HG03469 (cell line): Measurements from ENCODE around the gene SLC17A7.
"Not testable (repeated sequence)": the region's sequence is repeated elsewhere in the genome, so short reads cannot be mapped to it uniquely, and the experiment has no call there.

Experiments
- ATAC-seq: cut with Tn5 transposase; IDR thresholded peaks from one replicate; pipeline ENCODE4 v1.9.1; 2021; ENCODE audit warnings: mild to moderate bottlenecking, moderate library complexity, moderate number of reproducible peaks; ENCODE audit not compliant: unreplicated experiment

SLC17A7 gene

DNA sequence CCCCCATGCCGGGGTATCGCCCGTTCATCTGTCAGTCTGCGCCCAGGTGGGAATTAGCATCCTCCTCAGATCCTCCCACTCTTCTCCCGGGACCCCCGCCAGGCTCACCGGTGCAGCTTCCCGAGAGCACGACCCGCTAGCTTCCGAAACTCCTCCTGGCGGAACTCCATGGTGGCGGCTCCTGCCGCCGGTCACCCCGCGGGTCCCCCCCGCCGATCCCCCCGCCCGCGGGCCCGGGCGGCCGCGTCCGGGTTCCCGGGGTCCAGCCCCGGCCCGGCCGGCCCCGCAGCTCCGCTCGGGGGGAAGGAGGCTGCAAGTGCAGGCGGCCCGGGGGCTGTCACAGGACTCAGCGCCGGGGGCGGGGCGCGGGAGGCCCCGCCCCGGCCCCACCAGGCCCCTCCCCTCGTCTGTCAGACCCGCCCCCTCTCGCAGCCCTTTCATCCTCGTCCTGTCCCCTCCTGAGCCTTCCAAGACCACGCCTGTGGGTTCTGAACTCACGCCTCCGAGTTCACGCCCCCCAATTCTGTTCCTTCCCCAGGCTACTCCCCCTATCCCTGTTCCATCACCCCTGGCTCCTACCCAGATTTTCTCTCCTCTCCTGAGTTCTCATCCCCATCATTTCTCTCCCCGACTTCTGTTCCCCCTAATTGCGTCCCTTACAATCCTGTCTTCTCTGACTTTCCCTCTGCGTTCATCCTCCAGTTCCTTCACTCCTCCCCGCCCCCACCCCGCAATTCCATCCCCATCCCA, at the start of gene SLC17A7:
SLC17A7 (minus strand) TSS at position 318 of the 750 bp plus-strand sequence; CDS start at position 170, 148 bp downstream.
- ATAC-seq, result no peak

DNA sequence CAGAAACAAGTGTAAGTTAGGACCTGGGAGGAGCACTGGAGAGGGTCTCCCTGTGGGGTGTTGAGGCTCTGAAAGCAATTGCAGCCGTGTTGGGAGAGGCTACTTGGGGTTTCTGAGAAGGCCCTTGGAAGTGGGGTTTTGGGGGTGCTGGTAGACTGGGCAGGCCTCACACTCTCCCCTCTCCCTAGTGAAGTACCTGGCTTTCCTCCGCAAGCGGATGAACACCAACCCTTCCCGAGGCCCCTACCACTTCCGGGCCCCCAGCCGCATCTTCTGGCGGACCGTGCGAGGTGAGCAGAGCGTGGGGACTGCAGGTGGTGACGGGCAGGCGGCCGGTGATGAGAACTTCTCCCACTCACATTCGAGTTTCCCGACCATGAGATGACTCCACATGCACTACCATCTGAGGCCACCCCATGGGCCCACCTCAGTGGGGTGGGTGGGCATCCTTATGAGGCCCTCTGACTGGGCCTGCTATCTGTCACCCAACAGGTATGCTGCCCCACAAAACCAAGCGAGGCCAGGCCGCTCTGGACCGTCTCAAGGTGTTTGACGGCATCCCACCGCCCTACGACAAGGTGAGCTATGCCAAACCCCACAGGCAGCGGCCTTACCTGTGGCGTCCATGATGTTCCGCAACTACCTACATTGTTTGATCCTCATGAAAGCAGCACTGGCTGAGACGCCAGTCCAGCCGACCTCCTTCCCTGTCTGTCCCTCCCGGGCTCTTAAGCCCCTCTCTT, 49.1 kb upstream of the SLC17A7 start:
- ATAC-seq, result no peak

DNA sequence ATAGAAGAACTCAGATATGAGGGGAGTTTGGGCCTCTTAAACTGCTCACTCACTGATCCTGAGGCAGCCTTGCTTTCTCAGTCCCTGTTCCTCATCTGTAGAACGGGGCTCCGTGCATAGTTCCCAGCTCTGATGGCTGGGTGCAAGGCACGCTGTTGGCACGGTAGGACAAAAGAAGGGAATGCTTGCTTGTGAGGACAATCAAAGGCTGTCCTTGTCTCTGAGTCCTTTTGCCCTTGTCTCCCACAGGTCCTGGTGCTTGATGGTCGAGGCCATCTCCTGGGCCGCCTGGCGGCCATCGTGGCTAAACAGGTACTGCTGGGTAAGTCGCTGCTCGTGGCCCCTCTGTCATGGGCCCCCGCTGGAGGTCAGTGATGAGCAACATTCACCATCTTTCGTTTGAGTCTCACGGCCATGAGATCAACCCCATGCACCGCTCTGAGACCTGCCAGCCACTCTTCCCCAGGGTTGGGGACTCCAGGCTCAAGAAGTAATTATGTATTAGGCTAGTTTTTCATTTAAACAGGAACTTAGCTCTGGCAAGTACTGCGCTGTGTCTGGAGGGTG, 48.4 kb upstream of the SLC17A7 start:
- ATAC-seq, result no peak

DNA sequence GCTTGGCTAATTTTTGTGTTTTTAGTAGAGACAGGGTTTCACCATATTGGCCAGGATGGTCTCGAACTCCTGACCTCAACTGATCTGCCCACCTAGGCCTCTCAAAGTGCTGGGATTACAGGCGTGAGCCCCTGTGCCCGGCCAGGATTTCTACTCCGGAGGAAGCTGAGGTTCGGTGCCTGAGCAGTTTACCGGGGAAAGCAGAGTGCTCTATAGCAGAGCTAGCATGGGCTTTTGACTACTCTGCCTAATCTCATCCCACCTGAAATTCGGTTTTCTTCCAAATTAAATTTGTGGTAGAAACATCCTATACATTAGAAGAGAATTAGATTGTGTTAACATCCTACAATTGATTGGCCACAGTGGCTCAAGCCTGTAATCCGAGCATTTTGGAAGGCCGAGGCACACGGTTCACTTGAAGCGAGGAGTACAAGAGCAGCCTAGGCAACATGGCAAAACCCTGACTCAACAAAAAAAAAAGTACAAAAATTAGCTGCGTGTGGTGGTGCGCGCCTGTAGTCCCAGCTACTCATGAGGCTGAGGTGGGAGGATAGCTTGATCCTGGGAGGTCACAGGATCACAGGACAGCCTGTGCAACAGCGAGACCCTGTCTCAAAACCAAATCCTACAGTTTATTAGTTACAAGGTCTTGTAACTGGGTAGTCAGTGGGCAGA, 47.7 kb upstream of the SLC17A7 start:
- no peak for ATAC-seq

DNA sequence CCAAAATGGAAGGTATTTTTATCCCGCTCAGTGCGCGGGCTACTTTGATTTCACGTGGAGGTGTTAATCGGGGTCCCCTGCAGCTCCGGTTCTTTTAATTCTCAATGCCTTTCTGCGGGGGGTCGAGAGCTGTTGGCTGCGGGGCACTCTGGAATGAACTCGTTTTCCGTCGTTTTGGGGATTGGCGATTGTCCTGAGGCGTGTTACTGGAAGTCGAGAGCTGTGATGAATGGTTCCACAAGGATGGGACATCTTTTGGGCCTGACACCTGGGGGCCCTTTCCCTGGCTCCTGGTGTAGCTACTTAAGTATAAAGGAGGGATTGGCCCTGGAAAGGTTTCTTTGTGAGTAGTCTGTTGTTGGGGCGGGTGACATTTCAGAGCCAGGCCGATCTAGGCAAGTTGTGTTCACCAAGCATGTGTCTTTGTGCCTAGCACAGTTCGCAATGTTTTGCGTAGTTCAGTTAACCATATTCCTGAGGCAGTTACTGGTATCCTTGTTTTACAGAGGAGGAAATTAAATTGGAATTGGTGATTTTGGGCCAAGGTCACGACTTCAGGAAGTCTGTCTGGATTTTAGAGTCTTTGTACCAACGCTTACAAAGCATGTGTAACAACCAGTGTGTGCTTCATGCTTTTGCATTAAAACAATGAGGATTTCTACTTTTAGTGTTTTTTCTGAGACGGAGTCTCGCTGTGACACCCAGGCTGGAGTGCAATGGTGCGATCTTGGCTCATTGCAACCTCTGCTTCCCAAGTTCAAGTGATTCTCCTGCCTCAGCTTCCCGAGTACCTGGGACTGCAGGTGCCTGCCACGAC, 46.9 kb upstream of the SLC17A7 start:
- no peak for ATAC-seq

DNA sequence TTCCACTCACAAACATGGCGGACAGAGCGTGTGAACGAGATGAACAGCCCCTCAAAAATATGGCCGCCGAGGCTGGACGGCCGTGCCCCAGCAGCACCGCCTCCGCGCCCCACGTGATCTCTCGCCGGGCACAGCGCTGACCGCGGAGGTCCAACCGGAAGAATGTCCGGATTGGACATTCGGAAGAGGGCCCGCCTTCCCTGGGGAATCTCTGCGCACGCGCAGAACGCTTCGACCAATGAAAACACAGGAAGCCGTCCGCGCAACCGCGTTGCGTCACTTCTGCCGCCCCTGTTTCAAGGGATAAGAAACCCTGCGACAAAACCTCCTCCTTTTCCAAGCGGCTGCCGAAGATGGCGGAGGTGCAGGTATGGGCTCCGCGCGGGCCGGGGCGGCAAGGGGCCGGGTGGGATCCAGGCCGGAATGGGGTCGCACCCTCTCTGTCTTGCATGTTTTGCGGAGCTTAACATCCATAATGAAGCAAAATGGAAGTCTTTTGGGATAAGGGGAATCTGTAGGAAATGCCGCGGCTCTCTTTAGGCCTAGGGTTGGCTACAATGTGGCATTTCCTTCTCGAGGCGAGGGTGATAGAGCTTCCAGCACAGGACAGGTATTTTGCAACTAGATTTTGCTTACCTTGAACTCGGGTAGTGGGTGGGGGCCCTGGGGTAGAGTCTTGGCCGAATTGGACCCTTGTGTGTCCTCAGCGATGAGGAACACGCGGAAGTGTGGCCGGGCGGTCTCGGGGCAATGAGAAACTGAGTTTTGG, 46.1 kb upstream of the SLC17A7 start, which contains the start of gene RPL13A:
RPL13A (plus strand) TSS at position 332 of the 769 bp plus-strand sequence; CDS start at position 354, 22 bp downstream.
- ATAC-seq, result peak; percentile 66

DNA sequence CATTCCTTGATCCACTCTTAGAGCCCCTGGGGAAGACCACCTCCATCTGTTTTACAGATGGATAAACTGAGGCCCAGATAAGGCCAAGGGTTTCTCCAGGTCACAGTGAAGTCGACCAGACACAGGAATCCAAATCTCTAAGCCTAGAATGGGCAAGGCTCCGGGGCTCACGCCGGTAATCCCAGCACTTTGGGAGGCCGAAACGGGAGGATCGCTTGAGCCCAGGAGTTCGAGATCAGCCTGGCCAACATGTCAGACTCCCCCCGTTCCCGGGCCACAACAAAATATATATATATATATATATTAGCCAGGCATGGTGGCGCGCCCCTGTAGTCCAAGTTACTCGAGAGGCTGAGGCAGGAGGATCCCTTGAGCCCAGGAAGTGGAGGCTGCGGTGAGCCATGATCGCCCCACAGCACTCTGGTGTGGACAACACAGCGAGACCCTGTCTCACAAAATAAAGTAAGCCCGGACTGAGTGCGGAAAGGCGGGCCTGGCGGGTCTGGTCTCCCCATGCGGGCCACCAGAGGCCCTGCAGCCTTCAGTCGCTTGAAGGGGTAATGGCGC, 45.5 kb upstream of the SLC17A7 start:
- no peak for ATAC-seq

DNA sequence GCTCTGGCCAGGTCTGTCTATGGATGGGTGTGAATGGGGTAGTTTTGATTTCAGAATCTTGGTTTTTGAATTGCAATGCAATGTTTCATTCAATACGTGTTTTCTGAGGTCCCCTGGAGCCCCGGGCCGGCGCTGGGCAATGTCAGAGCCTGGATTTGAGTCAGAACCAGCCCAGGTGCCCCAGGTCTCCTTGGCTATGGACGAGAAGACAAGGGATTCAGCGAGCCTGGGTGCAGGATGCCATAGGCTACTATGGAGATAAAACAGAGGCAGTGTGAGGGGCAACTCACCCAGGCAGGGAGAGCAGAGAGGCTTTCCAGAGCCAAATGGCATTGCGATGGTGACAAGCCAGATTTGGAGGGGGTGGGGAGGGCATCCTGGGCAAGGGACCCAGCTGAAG, 44.9 kb upstream of the SLC17A7 start:
- no peak for ATAC-seq

DNA sequence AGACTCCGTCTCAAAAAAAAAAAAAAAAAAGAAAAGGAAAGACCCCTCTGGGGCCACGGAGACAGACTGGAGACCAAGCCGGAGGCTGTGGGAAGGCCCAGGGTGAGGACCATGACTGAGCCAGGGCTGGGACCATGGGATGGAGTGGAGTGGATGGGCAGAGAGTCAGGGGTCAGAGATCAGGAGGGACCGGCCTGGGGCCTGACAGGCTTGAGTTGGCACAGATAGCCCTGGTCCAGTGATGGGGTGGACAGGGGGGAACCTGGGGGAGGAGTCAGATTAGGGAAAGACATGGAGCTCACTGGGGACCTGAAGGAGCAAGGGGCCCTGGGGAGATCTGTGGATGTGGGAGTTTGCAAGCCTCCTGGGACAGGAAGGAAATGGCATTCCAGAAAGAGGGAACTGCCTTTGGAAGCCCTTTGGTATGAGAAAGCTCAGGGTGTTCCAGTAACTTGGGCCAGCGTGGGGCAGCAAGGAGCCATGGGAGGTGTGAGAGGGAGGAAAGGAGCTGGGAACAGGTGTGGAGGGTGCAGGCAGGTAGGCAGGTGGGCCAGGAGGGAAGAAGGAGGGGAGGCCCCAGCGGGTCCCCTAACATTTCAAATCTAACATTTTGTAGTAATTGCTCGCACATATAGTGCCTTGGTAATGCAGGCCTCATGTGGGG, 39.8 kb upstream of the SLC17A7 start:
- ATAC-seq, result no peak

DNA sequence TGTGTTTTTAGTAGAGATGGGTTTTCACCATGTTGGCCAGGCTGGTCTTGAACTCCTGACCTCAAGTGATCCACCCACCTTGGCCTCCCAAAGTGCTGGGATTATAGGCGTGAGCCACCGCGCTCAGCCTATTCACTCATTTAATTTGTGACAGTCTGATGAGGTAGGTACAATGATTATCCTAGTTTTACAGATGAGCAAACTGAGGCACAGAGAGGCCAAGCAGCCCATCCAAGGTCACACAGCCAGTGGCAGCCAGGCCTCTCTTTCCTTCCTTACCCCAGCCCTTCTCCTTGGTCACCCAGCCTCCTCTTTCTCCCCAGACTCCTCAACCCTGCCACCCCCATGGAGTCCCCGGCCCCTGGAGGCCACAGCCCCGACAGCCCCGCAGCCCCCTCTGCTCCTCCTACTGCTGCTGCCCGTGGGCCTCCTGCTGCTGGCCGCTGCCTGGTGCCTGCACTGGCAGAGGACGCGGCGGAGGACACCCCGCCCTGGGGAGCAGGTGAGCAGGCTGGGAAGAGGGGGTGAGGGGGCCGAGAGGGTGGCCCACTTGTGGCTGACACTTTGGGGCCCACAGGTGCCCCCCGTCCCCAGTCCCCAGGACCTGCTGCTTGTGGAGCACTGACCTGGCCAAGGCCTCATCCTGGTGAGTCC, 38.8 kb upstream of the SLC17A7 start:
- ATAC-seq, result no peak

DNA sequence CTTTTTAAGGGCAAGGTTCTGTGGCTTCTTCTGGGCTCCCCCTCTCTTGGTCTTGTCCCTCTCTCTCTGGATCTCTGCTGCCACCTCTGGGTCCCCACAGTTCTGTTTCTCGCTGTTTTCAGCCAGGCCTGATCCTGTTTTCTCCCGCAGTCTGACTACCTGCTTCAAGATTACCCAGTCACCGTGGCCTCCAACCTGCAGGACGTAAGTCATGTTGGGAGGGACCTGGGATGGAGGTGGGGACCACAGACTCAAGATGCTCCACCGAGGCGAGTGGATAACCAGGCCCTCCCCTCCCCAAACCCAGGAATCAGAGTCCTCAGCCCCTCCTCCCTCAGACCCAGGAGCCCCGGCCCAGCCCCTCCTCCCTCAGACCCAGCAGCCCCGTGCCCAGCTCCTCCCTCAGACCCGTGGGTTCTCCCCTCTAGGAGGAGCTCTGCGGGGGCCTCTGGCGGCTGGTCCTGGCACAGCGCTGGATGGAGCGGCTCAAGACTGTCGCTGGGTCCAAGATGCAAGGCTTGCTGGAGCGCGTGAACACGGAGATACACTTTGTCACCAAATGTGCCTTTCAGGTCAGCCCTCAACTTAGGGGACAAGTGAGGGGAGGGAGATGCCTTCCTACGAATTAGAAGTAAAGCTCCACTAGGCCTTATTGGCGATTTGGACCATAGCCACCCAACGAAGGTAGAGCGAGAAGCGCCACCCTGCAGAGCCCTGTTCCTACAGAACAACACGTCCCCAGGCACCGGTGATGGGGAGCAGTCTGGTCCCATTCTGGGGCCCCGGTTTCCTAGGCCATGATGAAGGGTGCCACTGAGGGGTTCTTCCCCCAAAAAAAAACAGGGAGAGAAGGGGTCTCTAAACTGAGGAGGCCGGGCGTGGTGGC, 34.9 kb upstream of the SLC17A7 start:
- no peak for ATAC-seq

DNA sequence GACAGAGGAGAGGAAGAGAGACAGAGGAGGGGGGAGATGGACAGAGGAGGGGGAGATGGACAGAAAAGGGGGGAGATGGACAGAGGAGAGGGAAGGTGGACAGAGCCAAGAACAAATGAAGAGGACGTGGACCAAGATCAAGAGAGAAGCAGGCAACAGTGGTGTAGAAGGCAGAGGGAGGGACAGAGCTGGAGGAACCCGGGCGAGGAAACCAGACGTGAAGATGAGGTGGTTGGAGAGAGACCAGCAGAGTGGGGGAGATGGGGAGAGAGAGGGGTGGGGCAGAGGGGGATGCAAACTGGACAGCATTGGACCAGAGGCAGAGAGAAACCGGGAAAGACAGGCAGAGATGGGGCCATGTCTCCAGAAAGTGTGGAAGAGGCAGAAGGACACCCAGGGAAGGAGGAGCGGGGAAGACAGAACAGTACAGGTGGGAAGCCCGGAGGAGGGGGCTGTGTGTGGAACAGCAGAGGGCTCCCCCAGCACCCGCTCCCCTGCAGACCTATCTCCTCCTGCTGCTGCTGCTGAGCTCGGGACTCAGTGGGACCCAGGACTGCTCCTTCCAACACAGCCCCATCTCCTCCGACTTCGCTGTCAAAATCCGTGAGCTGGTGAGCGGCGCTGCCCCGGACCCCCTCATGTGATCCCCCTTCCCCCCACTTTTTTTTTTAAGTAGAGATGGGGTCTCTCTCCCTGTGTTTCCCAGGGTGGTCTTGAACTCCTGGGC, 34.0 kb upstream of the SLC17A7 start:
- ATAC-seq, result no peak

DNA sequence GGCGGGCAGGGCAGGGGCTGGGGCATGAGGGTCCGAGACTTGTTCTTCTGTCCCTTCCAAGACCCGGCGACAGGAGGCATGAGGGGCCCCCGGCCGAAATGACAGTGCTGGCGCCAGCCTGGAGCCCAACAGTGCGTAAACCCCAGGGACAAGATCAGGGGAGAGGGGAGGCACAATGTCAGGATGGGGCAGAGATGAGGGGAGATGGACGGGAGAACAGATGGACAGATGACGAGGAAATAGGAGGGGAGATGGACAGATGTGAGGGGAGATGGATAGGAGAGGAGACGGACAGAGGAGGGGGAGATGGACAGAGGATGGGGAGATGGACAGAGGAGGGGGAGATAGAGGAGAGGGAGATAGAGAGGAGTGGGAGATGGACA, 33.2 kb upstream of the SLC17A7 start:
- no peak for ATAC-seq

DNA sequence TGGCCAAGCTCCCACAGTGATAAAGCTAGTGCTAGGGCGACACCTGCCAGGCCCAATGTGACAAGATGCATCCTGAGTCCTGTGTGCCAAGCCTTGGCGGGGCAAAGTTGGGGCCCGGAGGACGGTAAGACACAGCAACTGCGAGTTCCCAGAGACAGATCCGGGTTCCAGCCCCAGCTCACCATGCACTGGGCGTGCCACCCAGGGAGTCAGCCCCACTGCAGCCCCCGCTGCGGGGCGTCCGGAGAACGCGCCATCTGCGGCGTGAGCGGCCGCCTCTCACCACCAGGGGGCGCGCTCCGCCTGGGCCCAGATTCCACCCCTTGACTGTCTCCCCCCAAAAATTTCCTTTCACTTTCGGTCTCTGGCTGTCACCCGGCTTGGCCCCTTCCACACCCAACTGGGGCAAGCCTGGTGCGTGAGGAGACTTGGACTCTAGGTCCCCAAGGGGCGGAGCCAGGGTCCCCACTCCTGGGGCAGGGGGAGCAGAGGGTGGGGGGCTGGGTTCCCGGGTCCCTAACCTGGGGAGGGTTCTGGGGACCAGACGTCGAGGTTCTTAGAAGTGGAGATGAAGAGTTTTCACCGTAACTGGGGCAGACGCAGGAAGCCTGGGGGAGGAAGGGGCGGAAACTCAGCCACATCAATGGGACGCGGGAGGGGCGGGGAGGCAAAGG, 32.7 kb upstream of the SLC17A7 start, which contains the start of gene FLT3LG:
FLT3LG (plus strand) TSS at position 348 of the 674 bp plus-strand sequence. CDS start 425 bp downstream, outside the sequence.
- ATAC-seq, result no peak

DNA sequence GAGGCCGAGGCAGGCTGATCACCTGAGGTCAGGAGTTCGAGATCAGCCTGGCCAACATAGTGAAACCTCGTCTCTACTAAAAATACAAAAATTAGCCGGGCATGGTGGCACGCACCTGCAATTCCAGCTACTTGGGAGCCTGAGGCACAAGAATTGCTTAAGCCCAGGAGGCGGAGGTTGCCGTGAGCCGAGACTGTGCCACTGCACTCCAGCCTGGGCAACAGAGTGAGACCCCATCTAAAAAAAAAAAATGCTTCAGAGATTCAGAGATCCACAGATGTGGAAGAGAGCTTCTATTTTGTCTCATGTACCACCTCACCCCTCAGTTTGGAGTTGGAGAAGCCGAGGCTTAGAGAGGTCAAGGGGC, 32.2 kb upstream of the SLC17A7 start:
- not testable (repeated sequence) for ATAC-seq

DNA sequence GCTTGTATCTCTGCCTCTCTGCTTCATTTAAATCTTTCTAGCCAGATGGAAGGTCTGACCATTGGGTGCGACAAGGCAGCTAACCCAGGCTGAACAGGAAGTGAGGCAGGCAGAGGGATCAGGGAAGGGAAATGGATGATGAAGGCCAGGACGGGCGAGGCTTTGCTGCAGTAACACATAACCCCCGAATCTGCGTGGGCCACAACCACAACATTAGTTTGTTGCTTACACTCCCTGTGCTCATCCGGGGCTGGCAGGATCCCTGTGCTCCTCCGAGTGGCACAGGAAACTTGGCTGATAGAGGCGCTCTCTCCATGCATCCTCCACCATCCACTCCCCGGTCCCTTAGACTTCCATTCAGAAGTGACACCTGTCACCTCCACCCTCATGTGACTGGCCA, 31.6 kb upstream of the SLC17A7 start:
- ATAC-seq, result no peak
